ENCODE data around the gene GLRA2.

The GLRA2 gene

DNA sequence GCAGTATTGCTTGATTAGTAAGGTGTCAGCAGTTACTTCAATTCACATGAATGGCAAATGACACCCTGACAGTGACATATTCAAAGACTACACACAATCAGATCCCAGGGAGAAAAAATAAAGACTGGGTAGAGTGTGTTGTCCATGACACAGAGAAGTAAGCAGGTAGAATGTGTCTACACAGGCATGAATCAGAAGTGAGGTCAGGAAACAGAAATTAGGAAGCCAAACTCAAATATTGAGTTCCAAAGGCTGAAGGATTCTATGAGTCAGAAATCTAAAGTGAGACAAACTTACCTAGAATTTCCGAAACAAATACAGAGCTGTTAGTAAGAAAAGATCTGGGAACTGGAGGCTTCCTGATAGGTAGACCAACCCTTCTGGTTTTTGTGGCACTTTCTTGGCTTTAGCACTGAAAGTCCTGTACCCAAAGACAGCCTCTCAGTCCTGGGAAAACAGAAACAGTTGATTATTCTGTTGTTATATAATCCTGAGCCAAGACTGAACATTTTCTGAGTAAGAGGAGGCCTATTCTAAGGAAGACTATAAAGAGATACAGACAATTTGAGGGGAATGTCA is 24.3 kb upstream of the GLRA2 start:
- Histone ChIP-seq H3K27me3 (ENCODE audit: low read length) (no peaks in the 10 kb centered on the region), H3F3A (ENCODE audit: insufficient read depth) (no peaks in the 10 kb centered on the region), H3K4me2 (ENCODE audit: low read depth, low read length, poor library complexity, severe bottlenecking) (no peak overlapping the region)

DNA sequence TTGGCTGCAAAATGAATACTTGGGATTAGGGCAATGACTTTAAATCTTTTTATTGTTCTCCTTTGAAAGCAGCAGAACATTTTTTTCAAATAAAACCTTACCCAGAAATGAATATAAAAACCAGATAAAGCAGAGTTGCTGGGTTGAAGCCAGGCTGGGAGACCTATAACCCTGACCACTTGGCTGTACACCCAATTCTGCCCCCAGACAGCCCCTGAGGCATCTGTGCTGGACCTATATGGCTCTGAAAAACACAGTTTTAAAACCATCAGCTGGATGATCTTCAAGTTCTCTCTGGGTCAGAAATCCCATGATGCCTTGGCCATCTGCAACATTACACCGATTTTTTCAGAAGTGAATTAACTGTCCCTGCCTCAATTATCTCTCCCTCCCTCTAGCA is 23.7 kb upstream of the GLRA2 start:
- Histone ChIP-seq H3K9me2 (replicated peaks; ENCODE audit: insufficient read depth, low read length) (no peaks in the 10 kb centered on the region), H4K20me1 (ENCODE audit: low read depth, low read length) (no peaks in the 10 kb centered on the region), H3K4me3 (ENCODE audit: insufficient read depth, low read length, poor library complexity, severe bottlenecking) (no peak overlapping the region), H3K9ac (ENCODE audit: low read length) (no peak overlapping the region), H3K27me3 (ENCODE audit: low read length) (no peaks in the 10 kb centered on the region), H3K4me2 (ENCODE audit: low read depth, low read length, poor library complexity, severe bottlenecking) (no peak overlapping the region), H3K27ac (ENCODE audit: low read depth, low read length) (no peak overlapping the region), H3K36me3 (ENCODE audit: low read length) (no peaks in the 10 kb centered on the region), H2AFZ (ENCODE audit: low read depth, low read length, severe bottlenecking) (no peak overlapping the region), H3F3A (ENCODE audit: insufficient read depth) (no peaks in the 10 kb centered on the region), H3K79me2 (ENCODE audit: insufficient read depth, low read length) (no peaks in the 10 kb centered on the region), H3K9me3 (ENCODE audit: insufficient read depth, low read length) (no peaks in the 10 kb centered on the region)
- TF ChIP-seq, protein P1, sequence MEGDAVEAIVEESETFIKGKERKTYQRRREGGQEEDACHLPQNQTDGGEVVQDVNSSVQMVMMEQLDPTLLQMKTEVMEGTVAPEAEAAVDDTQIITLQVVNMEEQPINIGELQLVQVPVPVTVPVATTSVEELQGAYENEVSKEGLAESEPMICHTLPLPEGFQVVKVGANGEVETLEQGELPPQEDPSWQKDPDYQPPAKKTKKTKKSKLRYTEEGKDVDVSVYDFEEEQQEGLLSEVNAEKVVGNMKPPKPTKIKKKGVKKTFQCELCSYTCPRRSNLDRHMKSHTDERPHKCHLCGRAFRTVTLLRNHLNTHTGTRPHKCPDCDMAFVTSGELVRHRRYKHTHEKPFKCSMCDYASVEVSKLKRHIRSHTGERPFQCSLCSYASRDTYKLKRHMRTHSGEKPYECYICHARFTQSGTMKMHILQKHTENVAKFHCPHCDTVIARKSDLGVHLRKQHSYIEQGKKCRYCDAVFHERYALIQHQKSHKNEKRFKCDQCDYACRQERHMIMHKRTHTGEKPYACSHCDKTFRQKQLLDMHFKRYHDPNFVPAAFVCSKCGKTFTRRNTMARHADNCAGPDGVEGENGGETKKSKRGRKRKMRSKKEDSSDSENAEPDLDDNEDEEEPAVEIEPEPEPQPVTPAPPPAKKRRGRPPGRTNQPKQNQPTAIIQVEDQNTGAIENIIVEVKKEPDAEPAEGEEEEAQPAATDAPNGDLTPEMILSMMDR (IDR thresholded peaks at IDR 0.05; ENCODE audit: insufficient read depth, low read length, poor library complexity, severe bottlenecking): no peak
- no peak for TF ChIP-seq EZH2phosphoT487 (conservative IDR thresholded peaks at IDR 0.05; ENCODE audit: low read length)

More for the DNA sequence above, 24.3 kb upstream of the GLRA2 start:
- Histone ChIP-seq H3K9ac (ENCODE audit: low read length) (no peak overlapping the region), H3K9me2 (replicated peaks; ENCODE audit: insufficient read depth, low read length) (no peaks in the 10 kb centered on the region), H2AFZ (ENCODE audit: low read depth, low read length, severe bottlenecking) (no peak overlapping the region), H3K9me3 (ENCODE audit: insufficient read depth, low read length) (no peaks in the 10 kb centered on the region), H3K36me3 (ENCODE audit: low read length) (no peaks in the 10 kb centered on the region), H4K20me1 (ENCODE audit: low read depth, low read length) (no peaks in the 10 kb centered on the region), H3K79me2 (ENCODE audit: insufficient read depth, low read length) (no peaks in the 10 kb centered on the region), H3K27ac (ENCODE audit: low read depth, low read length) (no peak overlapping the region), H3K4me3 (ENCODE audit: insufficient read depth, low read length, poor library complexity, severe bottlenecking) (no peak overlapping the region)
- TF ChIP-seq, protein P1 (IDR thresholded peaks at IDR 0.05; ENCODE audit: insufficient read depth, low read length, poor library complexity, severe bottlenecking): no peak
- no peak for TF ChIP-seq EZH2phosphoT487 (conservative IDR thresholded peaks at IDR 0.05; ENCODE audit: low read length)

DNA sequence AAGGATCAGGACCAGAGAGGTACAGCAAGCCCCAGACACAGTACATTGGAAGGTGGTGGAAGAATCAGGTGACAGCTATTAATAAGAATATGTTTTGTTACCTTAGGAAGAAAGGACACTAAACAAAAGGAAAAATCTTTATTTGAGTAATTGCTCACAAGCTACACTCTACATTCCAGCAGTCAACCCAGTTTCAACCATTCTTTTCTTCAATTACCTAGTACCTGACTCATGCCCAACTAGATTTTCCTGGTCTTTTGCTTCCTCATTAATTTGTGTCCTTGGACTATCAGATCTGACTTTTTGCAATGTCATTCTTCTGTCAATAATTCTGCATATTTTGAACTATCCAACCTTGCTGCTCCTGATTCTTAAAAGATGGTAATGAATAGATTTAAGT is 22.5 kb upstream of the GLRA2 start:
- no peak overlapping the region for H3K27ac ChIP-seq (ENCODE audit: low read depth, low read length)
- H3K79me2 ChIP-seq (ENCODE audit: insufficient read depth, low read length): no peaks in the 10 kb centered on the region
- TF ChIP-seq, protein P1 (IDR thresholded peaks at IDR 0.05; ENCODE audit: insufficient read depth, low read length, poor library complexity, severe bottlenecking): no peak
- no peak for TF ChIP-seq EZH2phosphoT487 (conservative IDR thresholded peaks at IDR 0.05; ENCODE audit: low read length)
- no peaks in the 10 kb centered on the region for H3K9me3 ChIP-seq (ENCODE audit: insufficient read depth, low read length)
- H4K20me1 ChIP-seq (ENCODE audit: low read depth, low read length): no peaks in the 10 kb centered on the region
- no peak overlapping the region for H2AFZ ChIP-seq (ENCODE audit: low read depth, low read length, severe bottlenecking)
- no peak overlapping the region for H3K9ac ChIP-seq (ENCODE audit: low read length)
- no peaks in the 10 kb centered on the region for H3K36me3 ChIP-seq (ENCODE audit: low read length)
- H3K4me3 ChIP-seq (ENCODE audit: insufficient read depth, low read length, poor library complexity, severe bottlenecking): no peak overlapping the region
- H3K27me3 ChIP-seq (ENCODE audit: low read length): no peaks in the 10 kb centered on the region
- H3K4me2 ChIP-seq (ENCODE audit: low read depth, low read length, poor library complexity, severe bottlenecking): no peak overlapping the region
- H3K9me2 ChIP-seq (replicated peaks; ENCODE audit: insufficient read depth, low read length): no peaks in the 10 kb centered on the region
- no peaks in the 10 kb centered on the region for H3F3A ChIP-seq (ENCODE audit: insufficient read depth)
